Peyer's patch (tissue), 4 donors: ENCODE results near the gene ERC2. TPM values are rescaled to one million over a fixed set of nuclear protein-coding genes. Genes with fewer than 3 reads are reported as not detected.

Source experiments
- DNase-seq, 3 donors: peaks; one replicate each; pipeline ENCODE4 v3.0.0-alpha.2; 2017 to 2019
- H3K27ac ChIP-seq, 4 donors: fragments of 200-600 bp; sonication (generic); one replicate each; pipeline ENCODE4 v1.5.1; 2016 to 2019
- H3K27me3 ChIP-seq, 2 donors: fragments of 200-600 bp; sonication (generic); one replicate each; pipeline ENCODE4 v1.5.1; 2019
- H3K36me3 ChIP-seq, 3 donors: fragments of 200-600 bp; sonication (generic); one replicate each; pipeline ENCODE4 v1.5.1; 2016 to 2019
- H3K4me1 ChIP-seq, 4 donors: fragments of 200-600 bp; sonication (generic); one replicate each; pipeline ENCODE4 v1.5.1; 2016 to 2019
- H3K4me3 ChIP-seq, 4 donors: fragments of 200-600 bp; sonication (generic); 1 replicate in 3 of 4; 2 replicates in 1 of 4; pipeline ENCODE4 v1.5.1; 2016 to 2019; ENCODE audit warnings: mild to moderate bottlenecking in 1 of 4
- H3K9me3 ChIP-seq, 4 donors: fragments of 200-600 bp; sonication (generic); one replicate each; pipeline ENCODE4 v1.5.1; 2016 to 2019; ENCODE audit warnings: mild to moderate bottlenecking in 1 of 4
- POLR2A ChIP-seq, 2 donors: fragments of 450-650 bp; IDR thresholded peaks; one replicate each; pipeline ENCODE4 v1.5.1; 2017; ENCODE audit warnings: antibody characterized with exemption in 2 of 2, mild to moderate bottlenecking in 2 of 2, moderate library complexity in 2 of 2
- total RNA-seq, 4 donors: library from RNA; depleted of rRNA; stranded (reverse); fragments of >200 nt; gene quantifications; one replicate each; pipeline ENCODE4 v1.1.0, GENCODE V29; 2016
- TF ChIP-seq, protein P1 (sequence below), 6 experiments: fragments of 450-650 bp in 4 of 6; fragments of 200-600 bp in 2 of 6; sonication (generic) in 1 of 6; IDR thresholded peaks; one replicate each; pipeline ENCODE4 v1.5.1; 2017 to 2019; ENCODE audit warnings: antibody characterized with exemption in 6 of 6, mild to moderate bottlenecking in 3 of 6, moderate library complexity in 1 of 6

ERC2 gene
- total RNA-seq, 4 donors from 2014 or later = 0.18 to 0.83 TPM; not detected in 2

DNA sequence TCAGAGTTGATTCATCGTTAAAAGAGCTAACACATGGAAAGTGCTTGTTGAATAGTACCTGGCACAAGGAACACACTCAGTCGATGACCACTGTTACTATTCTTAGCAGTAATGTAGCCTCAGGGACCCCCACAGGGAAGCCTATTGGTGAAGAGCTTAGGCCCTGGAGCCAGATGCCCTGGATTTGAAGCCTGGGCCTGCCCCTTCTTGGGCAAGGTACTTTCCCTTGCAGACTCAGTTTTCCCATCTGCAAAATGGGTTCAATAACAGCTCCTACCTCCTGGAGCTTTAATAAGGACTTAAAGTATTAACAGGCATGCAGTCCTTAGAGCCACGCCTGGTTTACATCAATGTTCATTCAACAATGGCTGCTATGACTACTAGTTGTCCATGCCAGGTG, 884.2 kb downstream of the ERC2 start:
- H3K9me3 ChIP-seq = no peaks in the 10 kb centered on the region
- no peak overlapping the region for H3K4me3 ChIP-seq
- H3K27ac ChIP-seq = no peak overlapping the region
- H3K36me3 ChIP-seq = no peaks in the 10 kb centered on the region
- no peaks in the 10 kb centered on the region for H3K27me3 ChIP-seq
- no peak for DNase-seq
- TF ChIP-seq, protein P1, sequence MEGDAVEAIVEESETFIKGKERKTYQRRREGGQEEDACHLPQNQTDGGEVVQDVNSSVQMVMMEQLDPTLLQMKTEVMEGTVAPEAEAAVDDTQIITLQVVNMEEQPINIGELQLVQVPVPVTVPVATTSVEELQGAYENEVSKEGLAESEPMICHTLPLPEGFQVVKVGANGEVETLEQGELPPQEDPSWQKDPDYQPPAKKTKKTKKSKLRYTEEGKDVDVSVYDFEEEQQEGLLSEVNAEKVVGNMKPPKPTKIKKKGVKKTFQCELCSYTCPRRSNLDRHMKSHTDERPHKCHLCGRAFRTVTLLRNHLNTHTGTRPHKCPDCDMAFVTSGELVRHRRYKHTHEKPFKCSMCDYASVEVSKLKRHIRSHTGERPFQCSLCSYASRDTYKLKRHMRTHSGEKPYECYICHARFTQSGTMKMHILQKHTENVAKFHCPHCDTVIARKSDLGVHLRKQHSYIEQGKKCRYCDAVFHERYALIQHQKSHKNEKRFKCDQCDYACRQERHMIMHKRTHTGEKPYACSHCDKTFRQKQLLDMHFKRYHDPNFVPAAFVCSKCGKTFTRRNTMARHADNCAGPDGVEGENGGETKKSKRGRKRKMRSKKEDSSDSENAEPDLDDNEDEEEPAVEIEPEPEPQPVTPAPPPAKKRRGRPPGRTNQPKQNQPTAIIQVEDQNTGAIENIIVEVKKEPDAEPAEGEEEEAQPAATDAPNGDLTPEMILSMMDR (IDR thresholded peaks at IDR 0.05) = no peak
- TF ChIP-seq POLR2A (IDR thresholded peaks at IDR 0.05) = no peak
- H3K4me1 ChIP-seq = no peaks in the 10 kb centered on the region

DNA sequence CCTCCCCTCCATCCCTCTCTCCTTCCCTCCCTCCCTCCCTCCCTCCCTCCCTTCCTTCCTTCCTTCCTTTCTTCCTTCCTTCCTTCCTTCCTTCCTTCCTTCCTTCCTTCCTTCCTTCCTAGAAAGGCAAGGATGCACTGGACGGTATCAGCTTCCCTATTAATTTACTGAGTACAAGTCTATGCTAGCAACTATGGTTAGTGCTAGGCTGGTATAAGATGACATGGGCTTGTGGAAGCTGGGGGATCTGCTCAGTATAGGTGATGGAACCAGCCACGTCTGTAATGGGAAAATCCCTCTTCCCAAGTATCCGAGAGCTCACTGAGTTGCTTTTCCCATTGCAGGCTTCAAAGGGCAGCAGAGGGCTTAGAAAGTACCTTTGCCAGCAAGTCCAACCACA, 884.8 kb downstream of the ERC2 start:
- Histone ChIP-seq H3K4me1 (no peaks in the 10 kb centered on the region), H3K27me3 (no peaks in the 10 kb centered on the region), H3K36me3 (no peaks in the 10 kb centered on the region), H3K4me3 (no peak overlapping the region), H3K9me3 (no peaks in the 10 kb centered on the region), H3K27ac (no peak overlapping the region)
- DNase-seq = no peak
- TF ChIP-seq, protein P1 (IDR thresholded peaks at IDR 0.05) = no peak
- TF ChIP-seq POLR2A (IDR thresholded peaks at IDR 0.05) = no peak

DNA sequence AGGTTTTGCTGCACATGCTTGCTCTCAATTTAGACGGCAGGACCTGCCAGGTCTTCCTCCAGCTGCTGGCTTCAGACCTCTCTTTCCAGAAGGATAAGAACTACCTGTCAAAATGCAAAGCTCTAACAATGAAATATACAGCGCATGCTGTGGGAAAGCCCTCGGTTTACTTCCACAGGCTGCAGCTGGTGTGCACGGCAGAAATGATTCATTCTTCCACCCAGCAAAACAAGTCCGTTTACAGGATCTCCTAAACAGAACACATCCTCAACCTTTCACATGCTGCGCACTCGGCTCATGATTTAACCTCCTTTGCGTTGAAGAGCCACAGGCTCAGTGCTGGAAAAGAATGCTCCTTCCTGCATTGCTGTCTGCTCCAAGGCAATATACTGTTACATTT, 888.8 kb downstream of the ERC2 start:
- no peak overlapping the region for H3K4me3 ChIP-seq
- no peaks in the 10 kb centered on the region for H3K4me1 ChIP-seq
- no peaks in the 10 kb centered on the region for H3K36me3 ChIP-seq
- no peaks in the 10 kb centered on the region for H3K9me3 ChIP-seq
- no peak overlapping the region for H3K27ac ChIP-seq
- no peak for DNase-seq
- TF ChIP-seq, protein P1 (IDR thresholded peaks at IDR 0.05) = no peak
- H3K27me3 ChIP-seq = no peaks in the 10 kb centered on the region

DNA sequence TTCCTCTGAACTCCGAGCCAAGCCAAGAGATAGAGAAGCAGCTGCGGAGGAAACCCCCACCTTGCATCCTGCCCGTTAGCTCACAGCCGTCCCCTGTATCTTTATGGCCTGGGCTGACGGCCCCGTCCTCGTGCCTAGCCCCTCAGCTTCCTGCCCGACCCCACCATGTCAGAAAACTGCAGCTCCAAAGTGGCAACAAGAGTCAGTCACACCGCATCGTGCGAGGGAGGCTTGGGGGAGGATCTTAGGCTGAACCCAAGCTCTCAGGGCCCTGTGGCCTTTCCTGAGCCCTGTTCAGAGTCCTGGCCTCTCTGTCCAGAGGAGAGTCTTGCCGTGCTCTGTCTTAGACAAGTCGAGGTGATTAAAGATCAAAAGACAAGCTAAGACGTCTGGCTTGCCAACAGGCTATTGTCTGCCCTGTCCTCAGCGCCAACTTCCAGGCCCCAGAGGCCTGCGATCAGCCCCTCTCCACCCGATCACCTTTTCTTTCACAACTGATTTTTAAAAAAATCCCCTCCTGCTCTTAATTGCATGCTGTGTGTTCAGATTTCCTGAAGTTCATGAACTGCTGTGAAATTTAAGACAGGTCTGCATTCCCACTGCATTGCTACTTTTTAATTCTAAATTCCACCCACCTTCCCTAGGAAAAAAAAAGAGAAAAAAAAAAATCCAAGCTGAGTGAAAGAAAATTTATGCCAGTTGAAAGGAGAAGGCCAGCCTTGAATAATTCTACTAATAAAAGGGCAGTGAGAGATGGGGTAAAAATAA, 891.5 kb downstream of the ERC2 start:
- TF ChIP-seq, protein P1 (IDR thresholded peaks at IDR 0.05) = no peak
- TF ChIP-seq POLR2A (IDR thresholded peaks at IDR 0.05) = no peak
- Histone ChIP-seq H3K4me3 (no peak overlapping the region), H3K36me3 (no peaks in the 10 kb centered on the region), H3K9me3 (no peaks in the 10 kb centered on the region), H3K27me3 (no peaks in the 10 kb centered on the region), H3K27ac (no peak overlapping the region), H3K4me1 (peaks cover 0 to 5% (median 0%) of the 10 kb centered on the region in 4 donors)
- DNase-seq = no peak

DNA sequence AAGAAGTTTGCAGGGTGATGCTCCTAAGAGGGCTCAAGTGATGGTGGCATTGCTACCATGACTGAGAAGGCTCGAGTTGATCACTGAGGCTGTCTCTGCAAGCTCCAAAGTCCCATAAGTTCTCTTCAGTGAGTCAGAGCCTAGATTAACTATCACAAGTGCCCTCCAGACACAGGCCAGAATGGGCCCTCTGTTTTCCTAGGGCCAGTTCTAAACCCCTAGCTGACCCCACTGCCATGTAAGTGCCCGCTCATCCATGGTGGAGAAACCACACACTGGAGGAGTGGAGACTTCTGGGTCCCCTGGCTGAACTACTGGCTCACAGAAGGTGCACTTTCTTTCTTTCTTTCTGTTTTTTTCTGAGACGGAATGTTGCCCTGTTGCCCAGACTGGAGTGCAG, 893.6 kb downstream of the ERC2 start:
- no peaks in the 10 kb centered on the region for H3K9me3 ChIP-seq
- TF ChIP-seq, protein P1 (IDR thresholded peaks at IDR 0.05) = no peak
- TF ChIP-seq POLR2A (IDR thresholded peaks at IDR 0.05) = no peak
- H3K27me3 ChIP-seq = no peaks in the 10 kb centered on the region
- no peak for DNase-seq
- H3K4me3 ChIP-seq = no peak overlapping the region
- H3K4me1 ChIP-seq = peaks cover 0 to 6% (median 0%) of the 10 kb centered on the region in 4 donors
- no peak overlapping the region for H3K27ac ChIP-seq
- H3K36me3 ChIP-seq = no peaks in the 10 kb centered on the region
